HG03460 (cell line): ENCODE results near the gene PLEKHG4B.
"Not testable (repeated sequence)": the region's sequence is repeated elsewhere in the genome, so short reads cannot be mapped to it uniquely, and the experiment has no call there.

ENCODE experiments used
- ATAC-seq: cut with Tn5 transposase; IDR thresholded peaks from one replicate; pipeline ENCODE4 v1.9.1; 2021; ENCODE audit not compliant: unreplicated experiment

Gene PLEKHG4B

GRCh38 chr5:154826-155225, 62.9 kb downstream of the PLEKHG4B start:
- ATAC-seq = no peak

- no peak for ATAC-seq
Observed at GRCh38 chr5:155651-156410, 63.9 kb downstream of the PLEKHG4B start.

GRCh38 chr5:156411-157072, 64.6 kb downstream of the PLEKHG4B start:
- ATAC-seq = no peak

GRCh38 chr5:157126-157715, 65.3 kb downstream of the PLEKHG4B start:
- no peak for ATAC-seq

- no peak for ATAC-seq
Observed at GRCh38 chr5:157801-158200, 65.8 kb downstream of the PLEKHG4B start.

GRCh38 chr5:158807-159447, 67.0 kb downstream of the PLEKHG4B start:
- no peak for ATAC-seq

GRCh38 chr5:159448-160172, 67.6 kb downstream of the PLEKHG4B start:
- no peak for ATAC-seq

- ATAC-seq = no peak
Observed at GRCh38 chr5:160173-160510, 68.2 kb downstream of the PLEKHG4B start.

- no peak for ATAC-seq
Observed at GRCh38 chr5:160921-161802, 69.2 kb downstream of the PLEKHG4B start.

GRCh38 chr5:161803-162110, 69.8 kb downstream of the PLEKHG4B start:
- ATAC-seq = no peak

- no peak for ATAC-seq
Observed at GRCh38 chr5:162190-162564, 70.2 kb downstream of the PLEKHG4B start.

- no peak for ATAC-seq
Observed at GRCh38 chr5:162565-163337, 70.8 kb downstream of the PLEKHG4B start.

GRCh38 chr5:163338-163620, 71.3 kb downstream of the PLEKHG4B start:
- no peak for ATAC-seq

- no peak for ATAC-seq
Observed at GRCh38 chr5:163841-164240, 71.9 kb downstream of the PLEKHG4B start.

- ATAC-seq = no peak
Observed at GRCh38 chr5:164244-164643, 72.3 kb downstream of the PLEKHG4B start.

GRCh38 chr5:164783-165182, 72.8 kb downstream of the PLEKHG4B start:
- ATAC-seq = not testable (repeated sequence)

- no peak for ATAC-seq
Observed at GRCh38 chr5:166441-167372, 74.7 kb downstream of the PLEKHG4B start.

- no peak for ATAC-seq
Observed at GRCh38 chr5:167511-167910, 75.5 kb downstream of the PLEKHG4B start.
